HEK293 (cell line): ENCODE results near the gene CD79A.

Experiments used
- CTCF ChIA-PET: fragments of 350-600 bp; formaldehyde crosslinking; extraction: SDS; loops from one replicate; lab custom pipeline; 2021; ENCODE audit warnings: antibody characterized with exemption; lab: Yijun Ruan, JAX
- POLR2A ChIA-PET: fragments of 300-600 bp; formaldehyde crosslinking; extraction: SDS; loops from one replicate; lab custom pipeline; 2020; ENCODE audit warnings: antibody characterized with exemption, inconsistent platforms; lab: Yijun Ruan, JAX
- H3K27ac ChIP-seq: fragments of 200-500 bp; sonication (Bioruptor generic); 2 replicates; pipeline ENCODE4 v1.5.1; 2014; ENCODE audit warnings: low read depth, low read length, control low read depth, inconsistent platforms; ENCODE audit errors: extremely low read depth
- H3K36me3 ChIP-seq, 2 experiments: fragments of 200-500 bp in 1 of 2; sonication (Bioruptor generic) in 1 of 2; 1 replicate in 1 of 2; 2 replicates in 1 of 2; pipeline ENCODE4 v1.5.1; 2014 to 2017; ENCODE audit warnings: inconsistent platforms in 2 of 2, low read length in 2 of 2; ENCODE audit not compliant: control insufficient read depth in 2 of 2, insufficient read depth in 1 of 2
- H3K4me1 ChIP-seq: fragments of 200-500 bp; sonication (Bioruptor generic); 2 replicates; pipeline ENCODE4 v1.5.1; 2014; ENCODE audit warnings: mild to moderate bottlenecking, low read length, inconsistent platforms; ENCODE audit not compliant: control insufficient read depth, insufficient read depth
- H3K4me3 ChIP-seq: 2 replicates; pipeline ENCODE4 v1.5.1; 2011; ENCODE audit warnings: low read depth, mild to moderate bottlenecking, control low read depth, low read length, moderate library complexity
- H3K9me3 ChIP-seq: fragments of 200-500 bp; sonication (Bioruptor generic); 2 replicates; pipeline ENCODE4 v1.5.1; 2014; ENCODE audit warnings: low read depth, low read length, inconsistent platforms; ENCODE audit not compliant: control insufficient read depth, insufficient read depth
- BCL11B ChIP-seq: fragments of 450-650 bp; formaldehyde crosslinking; IDR thresholded peaks from 2 replicates; pipeline ENCODE4 v1.5.1; 2016; ENCODE audit warnings: low read depth, missing biosample characterization, missing genetic modification characterization
- HOXD13 ChIP-seq: sonication (generic); formaldehyde crosslinking; IDR thresholded peaks from 2 replicates; pipeline ENCODE4 v1.8.0; 2022; ENCODE audit warnings: missing genetic modification reagents, borderline replicate concordance
- KLF1 ChIP-seq: fragments of 450-650 bp; formaldehyde crosslinking; IDR thresholded peaks from 2 replicates; pipeline ENCODE4 v1.5.1; 2016; ENCODE audit warnings: missing biosample characterization, missing genetic modification characterization
- KLF8 ChIP-seq: fragments of 450-650 bp; formaldehyde crosslinking; IDR thresholded peaks from 2 replicates; pipeline ENCODE4 v1.5.1; 2016; ENCODE audit warnings: missing biosample characterization, missing genetic modification characterization
- KLF9 ChIP-seq: fragments of 450-650 bp; formaldehyde crosslinking; IDR thresholded peaks from 2 replicates; pipeline ENCODE4 v1.5.1; 2016; ENCODE audit warnings: missing biosample characterization, missing genetic modification characterization, low read depth
- MZF1 ChIP-seq: fragments of 450-650 bp; formaldehyde crosslinking; IDR thresholded peaks from 2 replicates; pipeline ENCODE4 v1.5.1; 2017; ENCODE audit warnings: missing biosample characterization, missing genetic modification characterization, borderline replicate concordance
- PATZ1 ChIP-seq: fragments of 450-650 bp; formaldehyde crosslinking; IDR thresholded peaks from 2 replicates; pipeline ENCODE4 v1.5.1; 2016; ENCODE audit warnings: missing biosample characterization, missing genetic modification characterization
- PRDM1 ChIP-seq: fragments of 450-650 bp; formaldehyde crosslinking; IDR thresholded peaks from 2 replicates; pipeline ENCODE4; 2016; ENCODE audit warnings: missing biosample characterization, missing genetic modification characterization
- SCRT2 ChIP-seq: fragments of 450-650 bp; formaldehyde crosslinking; IDR thresholded peaks from 2 replicates; pipeline ENCODE4 v1.5.1; 2016; ENCODE audit warnings: missing biosample characterization, missing genetic modification characterization
- TRIM28 ChIP-seq: IDR thresholded peaks from 2 replicates; pipeline ENCODE4 v1.6.1; 2011; ENCODE audit warnings: low read length, control low read depth, borderline replicate concordance
- WT1 ChIP-seq: fragments of 450-650 bp; formaldehyde crosslinking; IDR thresholded peaks from 2 replicates; pipeline ENCODE4 v1.5.1; 2016; ENCODE audit warnings: missing biosample characterization, missing genetic modification characterization
- YY2 ChIP-seq: fragments of 450-650 bp; formaldehyde crosslinking; IDR thresholded peaks from 2 replicates; pipeline ENCODE4 v1.5.1; 2016; ENCODE audit warnings: missing biosample characterization, missing genetic modification characterization
- ZBTB26 ChIP-seq: fragments of 450-650 bp; formaldehyde crosslinking; optimal IDR thresholded peaks from 2 replicates; pipeline ENCODE3; 2016; ENCODE audit warnings: missing biosample characterization, mild to moderate bottlenecking, missing genetic modification characterization
- ZBTB48 ChIP-seq: fragments of 450-650 bp; formaldehyde crosslinking; IDR thresholded peaks from 2 replicates; pipeline ENCODE4 v1.5.1; 2016; ENCODE audit warnings: missing biosample characterization, missing genetic modification characterization
- ZBTB6 ChIP-seq: fragments of 450-650 bp; formaldehyde crosslinking; IDR thresholded peaks from 2 replicates; pipeline ENCODE4 v1.5.1; 2017; ENCODE audit warnings: missing biosample characterization, missing genetic modification characterization
- ZBTB7A ChIP-seq: fragments of 450-650 bp; formaldehyde crosslinking; IDR thresholded peaks from 2 replicates; pipeline ENCODE4 v1.5.1; 2016; ENCODE audit warnings: low read depth, missing biosample characterization, missing genetic modification characterization
- ZBTB8A ChIP-seq: fragments of 450-650 bp; formaldehyde crosslinking; IDR thresholded peaks from 2 replicates; pipeline ENCODE4 v1.5.1; 2016; ENCODE audit warnings: missing biosample characterization, missing genetic modification characterization
- ZNF112 ChIP-seq: fragments of 450-650 bp; formaldehyde crosslinking; IDR thresholded peaks from 2 replicates; pipeline ENCODE4 v1.5.0; 2017; ENCODE audit warnings: missing biosample characterization, missing genetic modification characterization
- ZNF121 ChIP-seq: fragments of 450-650 bp; formaldehyde crosslinking; IDR thresholded peaks from 2 replicates; pipeline ENCODE4 v1.5.1; 2016; ENCODE audit warnings: missing biosample characterization, missing genetic modification characterization
- ZNF140 ChIP-seq: fragments of 450-650 bp; formaldehyde crosslinking; IDR thresholded peaks from 2 replicates; pipeline ENCODE4 v1.5.1; 2016; ENCODE audit warnings: missing biosample characterization, missing genetic modification characterization
- ZNF184 ChIP-seq: fragments of 450-650 bp; IDR thresholded peaks from 2 replicates; pipeline ENCODE4 v1.5.1; 2018; ENCODE audit warnings: missing biosample characterization, mild to moderate bottlenecking, missing genetic modification characterization
- ZNF19 ChIP-seq: fragments of 450-650 bp; formaldehyde crosslinking; IDR thresholded peaks from 2 replicates; pipeline ENCODE4; 2016; ENCODE audit warnings: missing biosample characterization, missing genetic modification characterization, low read depth
- ZNF302 ChIP-seq: fragments of 450-650 bp; formaldehyde crosslinking; IDR thresholded peaks from 2 replicates; pipeline ENCODE4 v1.5.1; 2016; ENCODE audit warnings: missing biosample characterization, missing genetic modification characterization, low read depth
- ZNF366 ChIP-seq: fragments of 450-650 bp; formaldehyde crosslinking; conservative IDR thresholded peaks from 2 replicates; pipeline ENCODE4 v1.5.1; 2016; ENCODE audit warnings: missing biosample characterization, missing genetic modification characterization
- ZNF398 ChIP-seq: fragments of 450-650 bp; formaldehyde crosslinking; IDR thresholded peaks from 2 replicates; pipeline ENCODE4 v1.5.1; 2017; ENCODE audit warnings: missing biosample characterization, missing genetic modification characterization
- ZNF529 ChIP-seq: fragments of 450-650 bp; formaldehyde crosslinking; IDR thresholded peaks from 2 replicates; pipeline ENCODE4 v1.5.1; 2017; ENCODE audit warnings: missing genetic modification characterization, missing biosample characterization; ENCODE audit not compliant: insufficient replicate concordance
- ZNF654 ChIP-seq: fragments of 450-650 bp; formaldehyde crosslinking; IDR thresholded peaks from 2 replicates; pipeline ENCODE4 v1.5.1; 2016; ENCODE audit warnings: low read depth, missing biosample characterization, missing genetic modification characterization
- ZNF658 ChIP-seq: fragments of 450-650 bp; formaldehyde crosslinking; IDR thresholded peaks from 2 replicates; pipeline ENCODE4; 2016; ENCODE audit warnings: missing biosample characterization, missing genetic modification characterization
- ZSCAN16 ChIP-seq: fragments of 450-650 bp; formaldehyde crosslinking; IDR thresholded peaks from 2 replicates; pipeline ENCODE4 v1.5.1; 2016; ENCODE audit warnings: missing biosample characterization, missing genetic modification characterization
- ZXDB ChIP-seq: fragments of 450-650 bp; formaldehyde crosslinking; IDR thresholded peaks from 2 replicates; pipeline ENCODE4 v1.5.1; 2016; ENCODE audit warnings: missing biosample characterization, missing genetic modification characterization

The CD79A gene

GRCh38 chr19:41912899-41913537 lies 35.9 kb downstream of the CD79A start (continued):
- peak; percentile 42 for TF ChIP-seq ZBTB26 (tag by site-specific recombination)
- TF ChIP-seq ZSCAN16 (tag by site-specific recombination) = no peak
- TF ChIP-seq ZNF658 (tag by site-specific recombination) = no peak
- TF ChIP-seq PRDM1 (tag by site-specific recombination) = 0 out of 2 replicates have a peak, but pooled peaks have one; percentile 27
- no peak for TF ChIP-seq ZNF654 (tag by site-specific recombination)
- TF ChIP-seq ZNF121 (tag by site-specific recombination) = peak; percentile 43; the same call in 1 of the 2 replicates
- 0 out of 2 replicates have a peak, but pooled peaks have one; percentile 34 for TF ChIP-seq ZBTB7A (tag by site-specific recombination)

- no peak overlapping the region for H3K27ac ChIP-seq
- no peaks in the 10 kb centered on the region for H3K9me3 ChIP-seq
- no peak overlapping the region for H3K4me3 ChIP-seq
- no peaks in the 10 kb centered on the region for H3K4me1 ChIP-seq
- POLR2A ChIA-PET = no interaction called here
- H3K36me3 ChIP-seq = no peaks in the 10 kb centered on the region
- CTCF ChIA-PET = no interaction called here
- TF ChIP-seq YY2 (tag by site-specific recombination) (0 out of 2 replicates have a peak, but pooled peaks have one; percentile 21), PATZ1 (tag by site-specific recombination) (peak; percentile 46), ZNF529 (tag by site-specific recombination) (no peak), ZNF184 (tag by site-specific recombination) (no peak), ZNF19 (tag by site-specific recombination) (no peak), KLF9 (tag by site-specific recombination) (0 out of 2 replicates have a peak, but pooled peaks have one; percentile 37), ZBTB7A (tag by site-specific recombination) (peak; percentile 93), ZBTB48 (tag by site-specific recombination) (peak; percentile 34), KLF1 (tag by site-specific recombination) (peak; percentile 70), HOXD13 (CRISPR knock-in tag) (no peak), TRIM28 (no peak), ZNF112 (tag by site-specific recombination) (no peak), BCL11B (tag by site-specific recombination) (0 out of 2 replicates have a peak, but pooled peaks have one; percentile 19), ZBTB6 (tag by site-specific recombination) (0 out of 2 replicates have a peak, but pooled peaks have one; percentile 28), WT1 (tag by site-specific recombination) (peak; percentile 68; the same call in 1 of the 2 replicates), MZF1 (no peak), ZNF302 (tag by site-specific recombination) (no peak), ZBTB8A (tag by site-specific recombination) (no peak), SCRT2 (tag by site-specific recombination) (no peak), ZXDB (no peak), ZNF398 (tag by site-specific recombination) (peak; percentile 92), PRDM1 (tag by site-specific recombination) (no peak), KLF8 (tag by site-specific recombination) (0 out of 2 replicates have a peak, but pooled peaks have one; percentile 31), ZNF366 (tag by site-specific recombination) (peak; percentile 91), ZNF140 (tag by site-specific recombination) (no peak)
Measured at GRCh38 chr19:41913538-41914423, 36.7 kb downstream of the CD79A start.
